ENCODE data around the gene CAMSAP2.

Gene CAMSAP2

GRCh38 chr1:200892546-200892945 is 153.9 kb downstream of the CAMSAP2 start:
- H3K27me3 ChIP-seq (ENCODE audit: low read length): no peaks in the 10 kb centered on the region
- H3F3A ChIP-seq (ENCODE audit: insufficient read depth): no peaks in the 10 kb centered on the region
- no peaks in the 10 kb centered on the region for H3K79me2 ChIP-seq (ENCODE audit: insufficient read depth, low read length)
- H3K9me2 ChIP-seq (replicated peaks; ENCODE audit: insufficient read depth, low read length): no peaks in the 10 kb centered on the region
- H2AFZ ChIP-seq (ENCODE audit: low read depth, low read length, severe bottlenecking): no peak overlapping the region
- H3K4me3 ChIP-seq (ENCODE audit: insufficient read depth, low read length, poor library complexity, severe bottlenecking): no peak overlapping the region
- TF ChIP-seq EZH2phosphoT487 (conservative IDR thresholded peaks at IDR 0.05; ENCODE audit: low read length): no peak
- H3K4me2 ChIP-seq (ENCODE audit: low read depth, low read length, poor library complexity, severe bottlenecking): no peak overlapping the region
- no peak overlapping the region for H3K9ac ChIP-seq (ENCODE audit: low read length)
- H4K20me1 ChIP-seq (ENCODE audit: low read depth, low read length): no peaks in the 10 kb centered on the region
- H3K9me3 ChIP-seq (ENCODE audit: insufficient read depth, low read length): no peaks in the 10 kb centered on the region
- no peak overlapping the region for H3K27ac ChIP-seq (ENCODE audit: low read depth, low read length)
- no peaks in the 10 kb centered on the region for H3K36me3 ChIP-seq (ENCODE audit: low read length)

GRCh38 chr1:200892958-200893357 is 154.3 kb downstream of the CAMSAP2 start:
- H2AFZ ChIP-seq (ENCODE audit: low read depth, low read length, severe bottlenecking): no peak overlapping the region
- TF ChIP-seq CTCF (IDR thresholded peaks at IDR 0.05; ENCODE audit: insufficient read depth, low read length, poor library complexity, severe bottlenecking) (no peak), EZH2phosphoT487 (conservative IDR thresholded peaks at IDR 0.05; ENCODE audit: low read length) (no peak)
- H3K9me3 ChIP-seq (ENCODE audit: insufficient read depth, low read length): no peaks in the 10 kb centered on the region
- no peak overlapping the region for H3K4me2 ChIP-seq (ENCODE audit: low read depth, low read length, poor library complexity, severe bottlenecking)
- H3K79me2 ChIP-seq (ENCODE audit: insufficient read depth, low read length): no peaks in the 10 kb centered on the region
- no peak overlapping the region for H3K4me3 ChIP-seq (ENCODE audit: insufficient read depth, low read length, poor library complexity, severe bottlenecking)
- no peaks in the 10 kb centered on the region for H3K27me3 ChIP-seq (ENCODE audit: low read length)
- no peaks in the 10 kb centered on the region for H4K20me1 ChIP-seq (ENCODE audit: low read depth, low read length)
- H3K9me2 ChIP-seq (replicated peaks; ENCODE audit: insufficient read depth, low read length): no peaks in the 10 kb centered on the region
- no peak overlapping the region for H3K9ac ChIP-seq (ENCODE audit: low read length)
- H3K27ac ChIP-seq (ENCODE audit: low read depth, low read length): no peak overlapping the region
- no peaks in the 10 kb centered on the region for H3K36me3 ChIP-seq (ENCODE audit: low read length)
- H3F3A ChIP-seq (ENCODE audit: insufficient read depth): no peaks in the 10 kb centered on the region

GRCh38 chr1:200893411-200893901 is 154.8 kb downstream of the CAMSAP2 start:
- Histone ChIP-seq H3K79me2 (ENCODE audit: insufficient read depth, low read length) (no peaks in the 10 kb centered on the region), H3F3A (ENCODE audit: insufficient read depth) (no peaks in the 10 kb centered on the region), H3K27me3 (ENCODE audit: low read length) (no peaks in the 10 kb centered on the region), H4K20me1 (ENCODE audit: low read depth, low read length) (no peaks in the 10 kb centered on the region), H3K9me3 (ENCODE audit: insufficient read depth, low read length) (no peaks in the 10 kb centered on the region), H3K36me3 (ENCODE audit: low read length) (no peaks in the 10 kb centered on the region), H3K4me2 (ENCODE audit: low read depth, low read length, poor library complexity, severe bottlenecking) (no peak overlapping the region), H3K9me2 (replicated peaks; ENCODE audit: insufficient read depth, low read length) (no peaks in the 10 kb centered on the region), H3K9ac (ENCODE audit: low read length) (no peak overlapping the region), H2AFZ (ENCODE audit: low read depth, low read length, severe bottlenecking) (no peak overlapping the region), H3K4me3 (ENCODE audit: insufficient read depth, low read length, poor library complexity, severe bottlenecking) (no peak overlapping the region), H3K27ac (ENCODE audit: low read depth, low read length) (no peak overlapping the region)
- TF ChIP-seq CTCF (IDR thresholded peaks at IDR 0.05; ENCODE audit: insufficient read depth, low read length, poor library complexity, severe bottlenecking) (no peak), EZH2phosphoT487 (conservative IDR thresholded peaks at IDR 0.05; ENCODE audit: low read length) (no peak)

GRCh38 chr1:200894712-200895442 is 156.2 kb downstream of the CAMSAP2 start, which contains the start of gene INAVA:
INAVA (plus strand) TSS chr1:200894900; CDS start chr1:200898401, 3,501 bp downstream.
- Histone ChIP-seq H3K9me3 (ENCODE audit: insufficient read depth, low read length) (no peaks in the 10 kb centered on the region), H3F3A (ENCODE audit: insufficient read depth) (no peaks in the 10 kb centered on the region), H3K9ac (ENCODE audit: low read length) (no peak within 1 kb of the TSS), H3K4me2 (ENCODE audit: low read depth, low read length, poor library complexity, severe bottlenecking) (no peak within 1 kb of the TSS), H2AFZ (ENCODE audit: low read depth, low read length, severe bottlenecking) (no peak within 1 kb of the TSS), H3K27ac (ENCODE audit: low read depth, low read length) (no peak within 1 kb of the TSS), H3K79me2 (ENCODE audit: insufficient read depth, low read length) (no peaks in the 10 kb centered on the region), H3K27me3 (ENCODE audit: low read length) (no peaks in the 10 kb centered on the region), H4K20me1 (ENCODE audit: low read depth, low read length) (no peaks in the 10 kb centered on the region), H3K4me3 (ENCODE audit: insufficient read depth, low read length, poor library complexity, severe bottlenecking) (no peak within 1 kb of the TSS), H3K36me3 (ENCODE audit: low read length) (no peaks in the 10 kb centered on the region), H3K9me2 (replicated peaks; ENCODE audit: insufficient read depth, low read length) (no peaks in the 10 kb centered on the region)
- no peak for TF ChIP-seq CTCF (IDR thresholded peaks at IDR 0.05; ENCODE audit: insufficient read depth, low read length, poor library complexity, severe bottlenecking)
- no peak for TF ChIP-seq EZH2phosphoT487 (conservative IDR thresholded peaks at IDR 0.05; ENCODE audit: low read length)

Data from SU-DHL-6 (cell line).